GM21619 (cell line): ENCODE results near the gene KMT2E.

ENCODE experiments used
- ATAC-seq: cut with Tn5 transposase; IDR thresholded peaks from one replicate; pipeline ENCODE4 v1.9.1; 2021; ENCODE audit not compliant: unreplicated experiment

KMT2E gene

DNA sequence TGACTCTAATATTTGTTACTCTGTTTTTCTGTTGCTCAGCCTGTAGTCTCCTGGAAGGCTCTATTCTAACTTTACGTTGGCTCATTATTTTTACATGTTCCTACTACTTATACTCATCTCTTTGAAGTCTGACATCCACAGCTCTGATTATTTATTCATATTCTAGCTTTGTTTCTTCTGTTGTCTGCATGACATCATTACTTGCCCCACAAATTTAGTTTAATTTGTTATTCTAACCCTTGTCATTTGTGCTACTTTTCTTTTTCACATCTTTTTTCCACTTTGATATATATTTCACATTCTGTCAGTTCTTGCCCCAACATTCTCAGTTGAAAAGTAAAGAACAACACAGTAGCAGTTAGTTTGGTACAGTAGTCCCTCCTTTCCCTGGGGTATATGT is 51.1 kb downstream of the KMT2E start:
- ATAC-seq = no peak

DNA sequence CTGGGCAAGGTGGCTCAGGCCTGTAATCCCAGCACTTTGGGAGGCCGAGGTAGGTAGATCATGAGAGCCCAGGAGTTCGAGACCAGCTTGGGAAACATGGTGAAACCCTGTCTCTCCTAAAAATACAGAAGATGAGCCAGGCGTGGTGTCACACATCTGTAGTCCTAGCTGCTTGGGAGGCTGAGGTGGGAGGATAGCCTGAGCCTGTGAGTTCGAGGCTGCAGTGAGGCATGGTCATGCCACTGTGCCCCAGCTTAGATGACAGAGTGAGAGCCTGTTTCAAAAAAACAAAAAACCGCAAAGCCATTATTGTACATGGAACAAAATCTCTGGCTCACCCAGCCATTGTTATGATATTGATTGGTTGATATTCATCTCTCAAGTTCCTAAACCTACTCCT is 53.7 kb downstream of the KMT2E start:
- ATAC-seq = no peak

DNA sequence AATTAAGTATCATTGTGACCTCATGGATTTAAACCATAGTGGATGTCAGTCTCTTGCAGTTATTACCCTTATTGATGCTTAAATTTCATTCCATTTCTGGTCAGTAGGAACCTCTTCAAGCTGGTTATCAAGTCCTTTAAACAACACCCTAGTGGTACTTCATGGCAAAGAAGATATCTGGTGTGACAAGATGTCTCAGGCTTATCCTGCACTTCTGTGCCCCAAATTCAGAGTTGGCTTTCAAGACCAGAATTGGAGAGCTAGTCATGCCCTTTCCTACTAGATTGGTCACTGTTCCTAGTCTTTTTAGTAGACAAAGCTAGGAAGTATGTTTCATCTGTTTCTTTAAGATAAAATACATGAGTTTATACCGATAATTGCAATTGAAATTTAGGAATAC is 54.9 kb downstream of the KMT2E start:
- no peak for ATAC-seq

DNA sequence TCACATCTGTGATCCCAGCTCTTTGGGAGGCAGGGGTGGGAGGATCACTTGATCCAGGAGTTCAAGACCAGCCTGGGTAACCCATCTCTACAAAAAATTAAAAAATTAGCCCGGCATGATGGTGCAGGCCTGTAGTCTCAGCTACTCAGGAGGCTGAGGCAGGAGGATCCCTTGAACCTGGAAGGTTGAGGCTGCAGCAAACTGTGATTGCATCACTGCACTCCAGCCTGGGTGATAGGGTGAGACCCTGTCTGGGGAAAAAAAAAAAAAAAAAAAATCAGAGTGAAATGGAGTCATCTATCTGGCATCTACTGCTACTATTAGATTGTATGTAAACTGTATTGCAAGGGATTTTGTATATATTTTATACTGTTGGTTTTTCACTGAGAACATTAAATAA is 59.1 kb downstream of the KMT2E start:
- ATAC-seq = no peak

DNA sequence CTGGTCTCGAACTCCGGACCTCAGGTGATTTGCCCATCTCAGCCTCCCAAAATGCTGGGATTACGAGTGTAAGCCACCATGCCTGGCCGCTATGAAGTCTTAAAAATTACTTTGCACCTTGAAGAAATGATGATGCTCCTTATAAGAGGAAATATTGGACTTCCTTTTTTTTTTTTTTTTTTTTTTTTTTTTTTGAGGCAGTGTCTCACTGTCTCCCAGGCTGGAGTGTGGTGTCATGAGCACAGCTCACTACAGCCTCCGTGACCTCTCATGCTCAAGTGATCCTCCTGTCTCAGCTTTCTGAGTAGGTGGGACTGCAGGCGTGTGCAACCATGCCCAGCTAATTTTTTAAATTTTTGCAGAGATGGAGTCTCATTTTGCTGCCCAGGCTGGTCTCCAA is 65.3 kb downstream of the KMT2E start:
- no peak for ATAC-seq

DNA sequence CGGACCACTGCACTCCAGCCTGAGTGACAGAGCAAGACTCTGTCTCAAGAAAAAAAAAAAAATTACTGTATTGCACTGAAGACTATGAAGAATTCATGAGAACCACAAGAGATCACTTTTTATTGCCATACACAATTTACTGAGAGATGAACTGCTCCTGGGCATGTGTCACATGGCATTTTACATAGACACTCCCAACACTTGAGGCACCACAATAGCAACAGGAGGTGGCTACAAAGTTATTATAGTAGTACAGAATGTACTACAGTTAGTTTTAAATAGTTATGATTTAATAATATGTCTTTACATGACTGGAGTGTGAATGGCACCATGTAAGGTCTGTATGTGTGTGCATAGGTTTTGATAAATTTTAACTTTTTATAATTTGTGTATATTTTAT is 70.6 kb downstream of the KMT2E start:
- ATAC-seq = no peak

DNA sequence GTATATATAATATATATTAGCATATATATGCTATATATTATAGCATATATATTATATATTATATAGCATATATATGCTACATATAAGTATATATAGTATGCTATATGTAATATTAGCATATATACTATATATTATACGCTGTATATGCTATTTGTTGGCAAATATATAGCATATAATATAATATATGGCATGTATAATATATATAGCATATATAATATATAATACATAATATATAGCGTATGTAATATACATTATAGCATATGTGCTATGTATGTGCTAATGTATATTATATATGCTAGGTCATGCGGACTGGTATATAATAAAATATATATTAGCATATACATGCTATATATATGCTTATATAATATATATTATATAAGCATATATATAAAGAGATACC is 72.8 kb downstream of the KMT2E start:
- no peak for ATAC-seq

DNA sequence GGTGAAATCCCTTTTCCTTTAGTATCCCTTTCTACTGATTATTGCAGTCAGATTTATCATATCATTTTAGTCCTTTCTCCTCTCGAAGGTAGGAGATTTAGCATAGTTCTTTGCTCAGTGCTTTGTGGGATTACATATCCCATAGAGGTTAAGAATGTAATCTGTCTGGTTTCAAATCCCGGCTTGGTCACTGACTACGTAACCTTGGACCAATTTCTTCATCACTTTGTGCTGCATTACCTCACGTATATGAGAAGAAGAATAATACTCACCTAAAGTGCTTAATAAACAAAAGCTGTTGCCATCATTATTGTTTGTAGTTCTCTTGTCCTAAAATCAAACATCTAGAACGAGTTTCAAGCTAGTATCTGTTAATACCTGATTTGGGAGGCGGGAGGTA is 74.0 kb downstream of the KMT2E start:
- ATAC-seq = no peak

DNA sequence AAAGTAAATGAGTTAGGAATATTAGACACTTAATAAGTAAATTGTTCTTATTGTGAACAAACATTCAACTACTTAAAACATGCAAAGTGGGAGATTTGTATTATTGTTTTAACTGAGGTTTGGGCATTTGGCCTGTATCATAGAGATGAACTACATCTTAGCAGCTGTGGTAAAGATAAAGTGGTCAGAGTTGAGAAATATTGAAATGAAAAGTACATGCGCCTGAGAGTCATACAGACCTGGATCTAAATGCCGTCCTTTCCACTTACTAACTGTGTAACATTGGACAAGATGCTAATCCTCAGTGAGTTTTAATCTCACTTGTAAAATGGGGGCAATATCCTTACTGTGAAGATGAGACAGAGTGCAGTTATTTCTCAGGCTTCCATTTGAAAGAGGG is 74.5 kb downstream of the KMT2E start:
- no peak for ATAC-seq

DNA sequence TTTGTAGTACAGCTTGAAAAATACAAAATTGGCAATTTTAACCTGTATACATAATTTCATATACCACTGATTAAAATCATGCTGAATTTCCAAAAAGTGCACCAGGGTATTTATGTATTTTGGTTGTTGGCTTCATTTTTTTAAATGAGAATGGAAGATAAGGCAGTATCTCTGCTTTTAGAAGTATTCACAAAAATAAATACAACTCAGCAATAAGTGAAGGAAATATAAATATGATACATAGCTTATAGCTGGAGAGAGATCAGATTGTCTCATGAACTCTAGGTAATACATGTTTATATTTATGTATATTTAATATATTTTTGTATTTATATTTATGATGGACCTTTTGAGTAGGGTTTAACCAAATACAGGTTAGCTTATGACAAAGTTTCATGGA is 81.0 kb downstream of the KMT2E start:
- ATAC-seq = no peak

DNA sequence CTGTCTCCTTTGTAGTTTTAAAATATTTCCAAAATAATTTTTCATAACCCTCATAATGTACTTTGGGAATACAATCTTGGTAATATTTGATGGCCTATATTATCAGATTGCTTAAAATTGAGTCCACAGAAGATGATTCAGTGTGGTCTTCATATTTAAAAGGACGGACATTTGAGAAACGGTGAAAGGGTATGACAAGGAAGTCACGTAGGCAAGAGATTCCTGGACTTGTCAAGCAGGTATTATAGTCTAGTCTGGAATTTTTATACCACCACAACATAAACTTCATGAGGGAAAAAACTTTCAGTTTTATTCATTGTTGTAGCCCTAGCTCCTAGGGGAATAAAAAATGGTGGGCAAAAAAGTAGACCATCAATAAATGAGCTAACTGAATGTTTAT is 82.3 kb downstream of the KMT2E start:
- no peak for ATAC-seq

DNA sequence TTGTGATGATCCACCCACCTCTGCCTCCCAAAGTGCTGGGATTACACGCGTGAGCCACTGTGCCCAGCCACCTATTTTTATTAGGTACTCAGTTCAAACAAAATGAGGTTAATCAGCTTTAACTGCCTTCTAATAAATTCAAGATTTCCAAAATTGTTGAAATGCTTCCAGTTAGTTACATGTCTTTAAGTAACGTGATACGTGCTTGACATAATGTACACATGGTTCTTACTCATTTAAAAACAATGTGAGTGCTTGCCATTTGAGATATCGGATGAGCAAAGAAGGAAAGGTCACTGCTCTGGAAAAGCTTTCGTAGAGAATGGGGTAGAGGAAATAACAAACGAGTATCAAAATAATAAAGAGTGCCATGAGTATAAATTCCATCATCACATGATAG is 83.6 kb downstream of the KMT2E start:
- no peak for ATAC-seq

DNA sequence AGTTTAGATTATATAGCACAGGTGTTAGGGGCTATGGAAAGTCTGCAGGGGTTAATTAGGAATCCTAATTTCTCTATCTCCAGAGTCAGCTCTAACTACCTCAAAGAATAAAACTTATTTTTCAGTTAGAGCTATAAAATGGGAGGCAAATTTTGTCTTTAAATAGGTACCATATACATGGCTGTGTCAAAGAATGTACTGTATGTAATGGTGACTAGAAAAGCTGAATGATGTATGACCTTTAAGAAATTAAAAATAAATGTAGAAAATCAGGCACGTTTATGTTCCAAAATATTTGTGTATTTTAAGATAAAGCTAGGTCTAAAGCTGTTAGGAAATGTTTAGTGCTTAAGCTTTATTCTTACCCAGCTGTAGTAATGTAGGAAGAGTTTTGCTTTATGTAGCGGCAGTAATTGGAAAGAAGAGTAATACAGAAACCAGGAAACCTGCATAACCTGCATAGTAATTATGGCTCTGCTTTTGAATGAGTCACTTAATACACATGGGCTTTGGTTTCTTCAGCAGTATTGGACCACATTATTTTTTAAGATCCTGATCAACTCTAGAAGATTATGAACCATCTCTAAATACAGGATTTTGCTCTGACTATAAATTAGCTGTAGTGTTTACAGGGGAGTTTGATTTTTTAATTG is 85.0 kb downstream of the KMT2E start:
- peak; percentile 87 for ATAC-seq

DNA sequence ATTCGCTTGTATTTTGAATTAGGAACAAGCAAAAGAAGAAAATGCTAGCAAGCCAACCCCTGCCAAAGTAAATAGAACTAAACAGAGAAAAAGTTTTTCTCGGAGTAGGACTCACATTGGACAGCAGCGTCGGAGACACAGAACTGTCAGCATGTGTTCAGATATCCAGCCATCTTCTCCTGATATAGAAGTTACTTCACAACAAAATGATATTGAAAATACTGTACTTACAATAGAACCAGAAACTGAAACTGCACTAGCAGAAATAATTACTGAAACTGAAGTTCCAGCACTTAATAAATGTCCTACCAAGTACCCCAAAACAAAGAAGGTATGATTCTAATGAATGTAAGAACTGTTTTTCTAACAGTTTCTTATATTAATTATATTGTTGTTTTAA is 87.9 kb downstream of the KMT2E start:
- no peak for ATAC-seq

DNA sequence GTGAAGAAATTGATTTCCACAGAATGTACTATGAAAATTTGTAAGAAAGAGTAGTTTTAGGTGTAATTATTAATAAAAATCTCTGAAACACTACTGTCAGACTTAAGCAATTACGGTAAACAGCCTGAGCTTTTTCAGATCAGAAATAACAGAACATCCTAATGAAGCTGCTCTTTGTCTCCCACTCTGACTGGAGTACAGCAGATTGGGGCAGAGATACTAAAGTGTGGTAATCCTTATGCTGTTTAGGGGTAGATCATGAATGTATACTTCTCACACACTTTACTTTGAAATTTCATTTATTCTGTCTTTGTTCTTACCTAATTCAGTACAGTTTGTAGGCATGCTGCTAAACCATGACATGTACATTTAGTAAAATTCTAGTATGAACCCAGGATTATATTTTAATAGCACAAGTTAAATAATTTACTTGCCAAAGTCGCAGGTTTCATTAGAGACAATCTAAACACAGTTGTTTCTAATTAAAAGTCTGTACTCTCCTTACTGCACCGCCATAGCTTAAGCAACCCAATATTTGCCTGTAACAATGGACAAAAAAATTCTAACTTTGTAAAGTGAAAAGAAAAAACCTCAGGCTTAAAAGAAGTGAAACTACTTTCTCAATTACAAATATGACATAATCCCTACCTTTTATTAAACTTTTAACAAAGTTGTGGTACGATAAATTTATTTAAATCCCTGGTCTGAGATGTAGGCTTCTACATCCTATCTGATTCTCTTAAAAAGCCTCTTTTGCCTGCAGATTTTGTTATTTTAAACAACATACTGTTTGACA is 88.8 kb downstream of the KMT2E start:
- ATAC-seq = no peak

DNA sequence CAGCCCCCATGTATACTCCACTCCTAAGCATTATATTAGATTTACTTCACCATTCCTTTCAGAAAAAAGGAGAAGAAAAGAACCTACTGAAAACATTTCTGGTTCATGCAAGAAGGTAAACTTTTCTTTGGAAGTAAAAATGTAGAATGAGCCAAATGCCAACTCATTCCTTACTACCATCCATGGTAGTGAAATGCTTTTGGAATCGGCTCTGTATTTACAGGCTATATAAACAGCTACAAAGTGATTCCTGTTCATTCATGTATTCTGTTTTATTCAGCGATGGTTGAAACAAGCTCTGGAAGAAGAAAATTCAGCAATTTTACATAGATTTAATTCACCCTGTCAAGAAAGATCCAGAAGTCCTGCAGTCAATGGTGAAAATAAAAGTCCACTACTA is 91.6 kb downstream of the KMT2E start:
- ATAC-seq = no peak

DNA sequence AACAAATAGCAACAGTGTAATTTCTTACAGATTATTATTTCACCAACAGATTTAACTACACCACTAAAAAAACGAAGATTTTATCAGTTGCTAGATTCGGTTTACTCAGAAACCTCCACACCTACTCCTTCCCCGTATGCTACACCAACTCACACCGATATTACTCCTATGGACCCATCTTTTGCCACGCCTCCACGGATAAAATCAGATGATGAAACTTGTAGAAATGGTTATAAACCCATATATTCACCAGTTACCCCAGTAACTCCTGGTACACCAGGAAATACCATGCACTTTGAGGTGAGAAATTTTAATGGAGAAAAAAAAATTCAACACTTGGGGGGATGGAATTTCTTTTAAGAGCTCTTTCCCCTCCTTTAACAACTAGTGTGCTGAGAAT is 92.5 kb downstream of the KMT2E start:
- ATAC-seq = no peak

DNA sequence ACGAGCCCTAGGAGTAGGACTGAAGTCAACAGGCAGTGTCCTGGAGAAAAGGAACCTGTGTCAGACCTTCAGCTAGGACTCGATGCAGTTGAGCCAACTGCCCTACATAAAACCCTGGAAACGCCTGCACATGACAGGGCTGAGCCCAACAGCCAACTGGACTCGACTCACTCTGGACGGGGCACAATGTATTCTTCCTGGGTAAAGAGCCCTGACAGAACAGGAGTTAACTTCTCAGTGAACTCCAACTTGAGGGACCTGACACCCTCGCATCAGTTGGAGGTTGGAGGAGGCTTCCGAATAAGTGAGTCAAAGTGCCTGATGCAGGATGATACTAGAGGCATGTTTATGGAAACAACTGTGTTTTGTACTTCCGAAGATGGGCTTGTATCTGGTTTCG is 93.5 kb downstream of the KMT2E start:
- no peak for ATAC-seq

DNA sequence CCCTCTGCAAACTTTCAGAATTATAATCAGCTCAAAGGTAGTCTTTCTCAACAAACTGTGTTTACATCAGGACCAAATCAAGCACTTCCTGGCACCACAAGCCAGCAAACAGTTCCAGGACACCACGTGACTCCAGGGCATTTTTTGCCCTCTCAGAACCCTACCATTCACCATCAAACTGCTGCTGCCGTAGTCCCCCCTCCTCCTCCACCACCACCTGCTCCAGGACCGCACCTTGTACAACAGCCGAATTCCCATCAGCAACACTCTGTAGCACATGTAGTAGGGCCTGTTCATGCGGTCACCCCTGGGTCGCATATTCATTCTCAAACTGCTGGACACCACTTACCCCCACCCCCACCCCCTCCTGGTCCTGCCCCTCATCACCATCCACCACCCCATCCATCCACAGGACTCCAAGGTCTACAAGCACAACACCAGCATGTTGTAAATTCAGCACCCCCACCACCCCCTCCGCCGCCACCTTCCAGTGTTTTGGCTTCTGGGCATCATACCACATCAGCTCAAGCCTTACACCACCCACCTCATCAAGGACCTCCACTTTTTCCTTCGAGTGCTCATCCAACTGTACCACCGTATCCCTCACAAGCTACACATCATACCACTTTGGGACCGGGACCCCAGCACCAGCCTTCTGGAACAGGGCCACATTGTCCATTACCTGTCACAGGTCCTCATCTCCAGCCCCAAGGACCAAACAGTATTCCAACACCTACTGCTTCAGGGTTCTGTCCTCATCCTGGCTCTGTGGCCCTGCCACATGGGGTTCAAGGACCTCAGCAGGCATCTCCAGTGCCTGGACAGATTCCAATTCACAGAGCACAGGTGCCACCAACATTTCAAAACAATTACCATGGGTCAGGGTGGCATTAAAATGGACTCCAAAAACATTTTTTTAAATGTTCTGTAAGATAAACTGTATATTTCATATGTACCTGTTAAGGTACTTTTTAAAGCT is 98.7 kb downstream of the KMT2E start:
- ATAC-seq = no peak

DNA sequence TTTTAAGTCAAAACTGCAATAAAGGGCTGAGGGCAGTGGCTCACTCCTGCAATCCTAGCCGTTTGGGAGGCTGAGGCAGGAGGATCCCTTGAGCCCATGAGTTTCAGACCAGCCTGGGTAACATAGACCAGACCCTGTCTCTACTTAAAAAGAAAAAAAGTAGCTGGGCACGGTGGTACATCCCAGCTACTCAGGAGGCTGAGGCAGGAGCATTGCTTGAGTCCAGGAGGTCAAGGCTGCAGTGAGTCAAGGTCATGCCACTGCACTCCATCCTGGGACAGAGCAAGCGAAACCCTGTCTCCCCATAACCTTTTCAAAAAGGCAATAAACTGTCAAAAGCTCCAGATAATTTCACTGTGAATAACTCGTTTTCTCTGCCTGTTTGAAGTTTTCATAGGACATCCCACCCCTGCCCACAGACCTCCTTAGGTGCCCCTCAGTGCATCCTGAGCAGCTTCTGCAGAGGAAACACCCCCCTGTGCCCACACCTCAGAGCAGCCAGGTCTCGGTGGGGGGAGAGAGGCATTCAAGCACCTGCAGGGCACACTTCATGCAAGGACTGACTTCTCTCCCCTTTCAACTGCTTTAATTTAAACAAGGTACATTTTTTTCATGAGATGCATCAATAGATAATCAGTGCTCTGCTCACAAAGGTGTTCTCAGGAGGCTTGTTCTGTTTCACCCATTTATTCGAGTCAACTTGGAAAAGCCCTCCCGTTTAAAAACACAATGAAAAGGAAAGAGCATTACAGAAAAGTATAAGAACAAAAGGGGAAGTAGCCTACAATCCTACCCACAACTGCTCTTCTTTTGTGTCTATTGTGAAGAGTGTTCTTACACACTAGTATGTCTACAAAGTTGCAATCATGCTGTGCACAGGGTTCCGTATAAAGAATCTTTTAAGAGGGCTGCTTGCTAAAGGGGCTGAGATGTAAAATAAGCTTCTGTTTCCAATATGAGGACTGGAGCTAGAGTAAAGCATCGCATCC is 104.9 kb downstream of the KMT2E start:
- ATAC-seq = no peak

DNA sequence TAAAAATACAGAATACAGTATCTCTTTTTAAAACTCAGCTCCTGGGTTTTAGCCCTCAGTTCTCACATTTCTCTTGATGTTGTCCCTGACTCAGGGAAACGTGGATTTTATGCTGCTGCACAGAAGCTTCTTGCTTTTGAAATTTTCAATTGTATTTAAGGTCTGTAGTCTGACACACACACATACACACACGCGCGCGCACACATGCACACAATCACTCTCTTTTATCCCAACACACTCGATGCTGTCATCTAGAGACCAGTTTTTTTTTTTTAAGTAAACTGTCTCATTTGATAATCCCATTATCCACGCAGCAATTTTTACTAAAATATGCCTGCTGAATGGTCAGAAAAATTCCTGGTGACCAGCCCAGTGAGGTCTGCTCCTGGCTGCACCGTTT is 108.6 kb downstream of the KMT2E start:
- no peak for ATAC-seq
